Tibial nerve (tissue), 4 donors: Measurements from ENCODE around the gene FTCDNL1.

Source experiments
- CTCF ChIP-seq, 5 experiments: fragments of 200-600 bp in 3 of 5; fragments of 450-650 bp in 2 of 5; sonication (generic) in 3 of 5; IDR thresholded peaks; one replicate each; pipeline ENCODE4 v1.5.1; 2016 to 2019; ENCODE audit warnings: antibody characterized with exemption in 5 of 5, mild to moderate bottlenecking in 3 of 5, moderate library complexity in 2 of 5
- EP300 ChIP-seq, 2 donors: sonication (generic); formaldehyde crosslinking; IDR thresholded peaks; one replicate each; pipeline ENCODE4 v1.6.1; 2017; ENCODE audit warnings: antibody characterized with exemption in 2 of 2, mild to moderate bottlenecking in 1 of 2
- POLR2A ChIP-seq, 2 donors: fragments of 450-650 bp; IDR thresholded peaks; one replicate each; pipeline ENCODE4 v1.6.1; 2017; ENCODE audit warnings: antibody characterized with exemption in 2 of 2, mild to moderate bottlenecking in 2 of 2, moderate library complexity in 2 of 2

GRCh38 chr2:199727801-199728200 lies 123.2 kb downstream of the FTCDNL1 start:
- TF ChIP-seq POLR2A (IDR thresholded peaks at IDR 0.05) (no peak), CTCF (IDR thresholded peaks at IDR 0.05) (no peak), EP300 (IDR thresholded peaks at IDR 0.05) (no peak)
